Measurements from ENCODE around the gene GADD45GIP1.

GADD45GIP1 gene

DNA sequence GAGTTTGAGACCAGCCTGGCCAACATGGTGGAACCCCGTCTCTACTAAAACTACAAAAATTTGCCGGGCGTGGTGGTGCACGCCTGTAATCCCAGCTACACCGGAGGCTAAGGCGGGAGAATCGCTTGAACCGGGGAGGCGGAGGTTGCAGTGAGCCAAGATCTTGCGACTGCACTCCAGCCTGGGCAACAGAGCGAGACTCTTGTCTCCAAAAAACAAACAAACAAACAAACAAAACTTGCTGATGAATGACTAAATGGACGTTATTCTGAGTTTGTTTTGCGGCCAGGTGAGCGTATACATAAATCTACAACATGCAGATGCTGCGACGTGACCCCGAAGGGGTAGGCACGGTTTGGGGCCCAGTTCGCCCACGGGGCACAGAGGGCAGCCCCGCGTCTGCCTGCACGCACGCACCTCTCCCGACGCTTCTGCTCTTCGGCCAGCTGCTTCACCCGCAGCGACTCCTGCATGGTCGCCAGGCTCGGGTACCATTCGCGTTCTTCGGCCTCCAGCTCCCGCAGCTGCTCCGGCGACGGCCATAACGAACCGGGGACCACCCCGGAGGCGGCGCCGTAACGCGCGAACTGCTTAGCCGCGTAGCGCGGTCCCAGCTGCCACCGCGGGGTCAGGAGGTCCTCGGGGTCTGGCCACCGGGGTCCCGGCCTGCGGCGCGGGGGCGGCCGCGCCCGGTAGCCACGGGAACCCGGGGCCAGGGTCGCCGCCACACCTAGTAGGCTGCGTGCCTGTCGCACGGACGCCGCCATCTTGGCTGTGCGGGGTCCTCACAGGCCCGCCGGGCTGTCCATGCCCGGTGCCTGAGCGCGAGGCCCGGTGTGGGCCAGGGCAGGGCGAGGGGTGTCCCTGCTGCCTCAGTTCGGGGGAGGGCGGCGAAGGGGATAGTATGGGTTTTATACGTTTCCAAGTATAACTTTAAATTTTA, at the start of gene GADD45GIP1:
TSS of gene GADD45GIP1 (minus strand) at position 778 of the 943 bp plus-strand sequence. CDS start at position 767, 11 bp downstream.
- in situ Hi-C loops (cut with MboI; ENCODE audit: low sequenced_read_pairs), result no loop called here

DNA sequence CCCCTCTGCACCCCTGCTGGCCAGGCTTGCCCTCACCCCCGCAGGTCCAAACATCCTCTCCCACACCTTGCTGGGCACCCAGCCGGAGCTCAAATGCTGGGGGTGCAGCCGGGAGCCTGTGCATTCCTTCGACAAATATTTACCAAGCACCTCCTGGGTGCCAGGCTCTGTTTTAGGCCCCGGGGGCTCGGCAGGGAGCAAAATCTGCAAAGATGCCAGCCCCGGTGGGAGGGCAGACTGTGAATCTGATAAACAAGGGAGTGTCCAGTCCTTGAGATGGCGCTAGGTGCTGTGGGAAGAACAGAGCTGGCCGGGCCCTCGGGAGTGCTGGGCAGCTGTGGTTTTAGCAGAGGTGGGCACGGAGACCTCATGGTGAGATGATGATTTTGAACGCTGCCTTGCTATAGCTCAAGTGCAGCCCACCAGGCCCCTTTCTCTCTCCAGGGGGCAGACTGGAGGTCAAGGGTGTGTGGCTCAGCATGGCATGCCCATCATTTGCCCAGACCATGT, 48.9 kb upstream of the GADD45GIP1 start:
- in situ Hi-C loops (cut with MboI; ENCODE audit: low sequenced_read_pairs), result no loop called here

DNA sequence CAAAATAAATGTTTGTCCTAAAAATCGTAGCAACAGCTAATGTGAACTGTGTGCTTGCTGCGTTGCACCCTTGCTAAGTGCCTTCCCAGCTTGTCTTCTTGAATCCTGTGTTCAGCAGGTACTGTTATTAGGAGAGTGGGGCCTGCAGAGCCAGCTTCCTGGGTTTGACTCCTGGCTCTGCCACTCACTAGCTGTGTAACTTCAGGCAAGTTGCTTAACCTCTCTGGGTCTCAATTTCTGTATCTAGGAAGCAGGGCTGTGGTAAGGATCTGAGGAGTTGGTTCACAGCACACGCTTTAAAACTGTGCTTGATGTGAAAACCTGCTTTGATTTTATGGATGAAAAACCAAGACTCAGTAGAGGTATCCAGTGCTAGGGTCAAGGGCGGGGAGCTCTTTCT, 48.2 kb upstream of the GADD45GIP1 start:
- in situ Hi-C loops (cut with MboI; ENCODE audit: low sequenced_read_pairs), result no loop called here

DNA sequence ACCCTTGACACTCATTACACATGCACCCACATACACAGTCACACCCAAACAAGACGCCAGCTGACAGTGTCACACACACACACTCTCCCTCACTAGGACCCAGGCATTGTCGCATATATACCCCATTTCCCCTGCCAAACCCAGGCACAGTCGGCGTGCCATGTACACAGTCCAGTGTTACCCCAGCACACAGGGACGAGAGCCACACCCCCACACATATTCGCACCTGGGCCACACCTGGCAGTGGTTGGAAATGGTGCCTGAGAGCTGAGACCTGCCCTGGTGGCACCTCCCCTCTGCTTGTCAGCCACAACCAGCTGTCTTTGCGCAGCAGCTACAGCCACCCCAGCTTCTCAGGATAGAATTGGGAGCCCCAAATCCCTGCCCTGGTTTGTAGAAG, 47.2 kb upstream of the GADD45GIP1 start:
- in situ Hi-C loops (cut with MboI; ENCODE audit: low sequenced_read_pairs), result no loop called here

DNA sequence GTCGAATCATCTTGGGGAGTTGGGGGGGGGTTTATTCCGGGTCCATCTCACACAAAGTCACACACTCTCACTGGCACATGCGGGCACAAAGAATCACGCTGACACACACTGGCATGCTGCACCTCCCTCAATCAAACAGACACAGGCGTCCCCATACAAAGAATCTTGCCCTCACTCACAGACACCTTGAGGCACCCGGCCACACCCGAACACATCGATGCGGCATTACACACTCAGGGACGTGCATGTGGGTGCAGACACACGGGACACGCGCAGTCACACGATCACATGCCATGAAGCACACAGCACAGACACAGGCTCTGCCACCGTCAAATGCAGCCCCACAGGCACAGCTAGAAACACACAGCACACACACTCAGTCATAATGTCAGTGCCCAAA, 46.1 kb upstream of the GADD45GIP1 start:
- in situ Hi-C loops (cut with MboI; ENCODE audit: low sequenced_read_pairs), result no loop called here

DNA sequence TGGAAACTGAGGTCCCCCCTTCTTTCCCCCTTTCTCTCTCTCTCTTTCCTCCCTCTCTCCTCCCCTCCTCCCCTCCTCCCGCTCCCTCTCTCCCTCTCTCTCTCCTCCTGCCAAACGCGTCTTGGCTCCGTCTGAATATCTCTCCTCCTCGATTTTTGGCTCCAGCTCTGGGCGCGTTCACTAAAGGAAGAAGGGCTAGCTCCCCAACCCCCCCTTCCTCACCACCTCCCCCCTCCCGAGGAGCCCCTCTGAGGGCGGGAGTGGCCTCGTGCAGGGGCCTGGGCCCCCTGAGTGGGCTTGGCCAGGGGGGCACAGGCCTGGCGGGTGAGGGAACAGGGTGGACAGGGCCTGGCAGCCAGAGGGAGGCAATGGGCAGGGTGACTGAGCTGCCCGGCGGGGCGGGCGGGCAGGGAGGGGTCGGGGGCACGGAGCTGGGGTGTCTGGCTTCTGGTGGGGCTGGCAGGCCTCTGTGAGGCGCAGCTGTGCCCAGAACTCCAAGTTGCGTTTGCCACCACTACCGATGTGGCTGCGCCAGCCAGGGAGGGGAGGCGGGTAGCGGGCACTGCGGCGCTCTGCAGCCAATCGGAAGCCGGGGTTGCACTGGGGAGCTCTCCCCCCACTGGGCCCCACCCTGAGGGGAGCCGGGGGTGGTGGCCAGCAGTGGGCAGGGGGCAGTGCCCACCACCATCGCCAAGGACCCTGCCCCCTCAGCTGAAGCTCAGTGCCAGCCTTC, 45.3 kb upstream of the GADD45GIP1 start:
- in situ Hi-C loops (cut with MboI; ENCODE audit: low sequenced_read_pairs), result no loop called here

DNA sequence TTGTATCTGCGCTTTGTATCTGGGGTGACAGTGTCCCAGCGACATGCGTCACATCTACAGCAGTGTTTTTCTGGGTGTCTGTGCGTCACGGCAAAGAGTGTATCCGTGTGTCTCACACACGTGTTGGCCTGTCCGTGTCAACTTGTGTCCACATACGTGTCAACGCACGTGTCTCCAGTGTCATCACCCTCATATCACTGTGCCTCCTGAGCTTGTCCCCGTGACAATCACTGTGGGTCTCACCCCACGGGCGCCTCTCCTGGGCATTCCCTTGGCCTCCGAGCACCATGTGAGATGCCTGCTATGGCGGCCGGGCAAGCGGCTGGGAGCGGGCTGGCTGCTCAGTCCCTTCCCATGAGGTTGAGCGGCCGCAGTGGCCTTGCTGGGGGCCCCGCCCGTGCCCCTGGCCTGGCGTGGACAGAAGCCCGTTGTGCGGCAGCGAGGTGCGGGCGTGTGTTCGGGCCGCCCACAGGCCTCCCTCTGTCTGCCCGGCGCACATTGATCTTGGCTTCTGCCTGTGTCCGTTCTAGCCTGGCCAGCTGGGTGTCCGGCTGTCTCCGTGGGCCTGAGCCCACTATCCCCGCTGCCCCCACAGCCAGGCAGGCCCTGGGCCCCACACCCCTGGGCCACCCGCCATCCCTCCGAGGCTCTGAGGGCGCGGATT, 44.6 kb upstream of the GADD45GIP1 start:
- in situ Hi-C loops (cut with MboI; ENCODE audit: low sequenced_read_pairs), result no loop called here

DNA sequence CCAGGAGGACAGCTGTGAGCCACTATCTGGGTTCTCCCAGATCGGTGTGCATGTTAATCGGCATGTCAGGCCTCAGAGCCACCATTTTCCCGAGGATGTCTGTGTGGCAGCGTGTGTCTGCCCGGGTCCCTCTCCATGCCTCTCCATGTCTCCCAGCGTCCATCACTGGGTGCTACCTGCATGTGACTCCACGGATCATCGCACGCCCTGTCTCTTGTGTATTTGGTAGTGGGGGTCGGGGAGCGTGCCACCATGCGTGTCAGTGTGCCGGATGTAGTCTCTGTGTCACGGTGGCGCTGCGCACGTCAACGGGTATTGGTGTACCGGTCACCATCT, 44.1 kb upstream of the GADD45GIP1 start:
- in situ Hi-C loops (cut with MboI; ENCODE audit: low sequenced_read_pairs), result no loop called here

DNA sequence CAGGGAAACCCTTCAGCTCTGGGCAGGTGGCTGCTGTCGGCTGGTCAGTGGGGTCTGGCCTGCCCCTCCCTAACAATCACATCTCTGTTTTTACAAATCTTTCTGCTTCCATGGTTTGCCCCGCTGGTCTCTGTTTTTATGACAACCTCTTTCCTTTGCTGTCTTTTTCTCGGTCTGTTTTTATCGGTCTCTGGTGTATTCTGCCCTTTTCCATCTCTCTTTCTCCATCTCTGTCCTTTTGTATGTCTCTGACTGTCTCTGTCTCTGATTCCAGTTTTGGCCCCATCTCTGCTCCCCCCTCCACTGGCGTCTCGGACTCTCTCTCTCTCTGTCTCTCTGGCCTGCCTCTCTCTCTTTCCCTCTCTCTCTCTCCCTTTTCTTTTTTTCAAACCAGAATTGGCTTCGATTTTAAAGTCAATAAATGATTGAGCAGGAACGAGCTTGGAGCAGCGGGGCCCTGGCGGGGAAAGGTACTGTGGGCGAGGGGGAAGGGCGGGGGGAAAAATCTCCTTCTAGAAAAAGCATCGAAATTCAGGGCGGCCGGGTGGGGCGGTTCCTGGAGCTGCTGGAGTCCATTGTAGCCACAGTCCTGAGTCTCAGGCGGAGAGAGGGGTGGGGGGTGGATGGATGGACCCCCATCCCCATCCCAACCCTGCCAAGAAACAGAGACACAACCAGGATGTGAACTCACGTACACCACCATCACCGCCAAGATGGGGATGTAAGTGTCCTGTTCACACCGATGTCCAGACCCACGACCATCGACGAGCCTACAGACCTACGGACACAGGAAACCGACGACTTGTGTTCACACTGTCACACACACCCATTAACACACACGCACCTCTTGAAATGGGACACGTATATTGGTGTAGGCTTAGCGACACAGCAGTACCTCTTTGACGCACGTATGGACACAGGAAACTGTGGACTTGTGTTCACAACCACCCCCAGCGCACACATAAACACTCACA, 41.2 kb upstream of the GADD45GIP1 start:
- in situ Hi-C loops (cut with MboI; ENCODE audit: low sequenced_read_pairs), result no loop called here

DNA sequence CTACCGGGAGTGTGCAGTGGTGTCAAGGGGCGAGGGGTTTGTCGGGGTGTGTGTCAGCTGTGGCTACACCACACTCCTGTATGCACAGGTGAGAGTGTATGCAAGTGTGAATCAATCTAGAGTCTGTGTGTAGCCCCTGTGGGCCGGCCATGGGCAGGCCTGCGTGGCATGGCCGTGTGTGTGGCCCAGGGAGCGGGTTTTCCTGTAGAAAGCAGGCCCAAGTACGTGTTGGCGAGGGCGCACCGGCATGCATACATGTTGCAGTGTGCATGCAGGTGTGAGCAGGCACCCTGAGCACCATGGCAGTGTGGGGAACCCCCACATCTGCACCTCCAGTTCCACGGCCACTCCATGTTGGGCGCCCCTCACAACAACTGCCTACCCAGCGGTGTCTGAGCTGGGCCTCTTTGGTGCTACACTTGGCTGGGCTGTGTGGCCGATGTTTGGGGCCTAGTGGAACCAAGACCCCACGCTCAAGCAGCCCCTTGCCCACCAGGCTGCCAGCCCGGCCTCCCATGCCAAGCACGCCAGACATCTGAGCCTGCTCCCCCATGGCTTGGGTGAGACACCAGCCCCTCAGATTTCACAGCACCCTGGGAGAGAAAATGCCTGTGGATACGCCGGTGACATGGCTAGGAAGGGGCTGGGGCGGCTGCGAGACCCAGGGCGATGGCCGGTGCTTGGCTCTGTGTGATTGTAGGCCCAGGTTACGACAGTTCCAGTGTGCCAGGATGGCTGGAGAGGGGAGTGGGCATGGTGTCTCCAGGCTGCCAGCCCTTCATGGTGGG, 40.4 kb upstream of the GADD45GIP1 start:
- in situ Hi-C loops (cut with MboI; ENCODE audit: low sequenced_read_pairs), result no loop called here

DNA sequence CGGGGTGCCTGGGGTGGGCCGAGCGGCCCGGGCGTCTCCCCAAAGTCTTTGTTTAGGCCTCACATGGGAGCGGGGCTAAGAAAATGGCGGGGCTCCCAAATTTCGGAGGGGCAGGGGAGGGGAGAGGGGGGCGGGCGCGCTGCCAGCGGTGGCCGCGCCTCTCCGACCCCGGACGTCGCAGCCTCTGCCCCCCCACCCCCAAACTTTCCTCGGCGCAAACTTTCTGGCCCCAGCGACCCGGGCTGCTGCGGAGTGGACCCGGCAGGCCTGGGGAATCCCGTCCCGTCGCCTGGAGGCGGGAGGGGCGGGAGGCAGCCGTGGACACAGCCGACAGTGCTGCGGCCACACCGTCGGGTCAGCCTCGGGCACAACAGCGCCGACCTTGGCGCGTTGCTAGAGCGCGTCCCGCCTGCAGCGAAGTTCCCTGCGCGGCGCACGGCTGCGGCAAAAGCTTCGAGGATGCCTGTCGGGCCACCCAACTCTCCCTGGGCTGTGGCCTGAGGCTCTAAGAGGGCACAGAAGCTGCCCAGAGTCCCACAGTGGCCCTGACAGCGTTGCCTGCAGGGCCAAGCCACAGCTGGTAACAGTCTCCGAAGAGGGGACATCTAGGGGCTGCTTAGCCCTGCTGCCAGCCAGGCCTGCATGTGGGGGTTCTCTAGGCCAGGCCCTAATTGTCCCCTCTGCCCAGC, 39.5 kb upstream of the GADD45GIP1 start:
- in situ Hi-C loops (cut with MboI; ENCODE audit: low sequenced_read_pairs), result no loop called here

DNA sequence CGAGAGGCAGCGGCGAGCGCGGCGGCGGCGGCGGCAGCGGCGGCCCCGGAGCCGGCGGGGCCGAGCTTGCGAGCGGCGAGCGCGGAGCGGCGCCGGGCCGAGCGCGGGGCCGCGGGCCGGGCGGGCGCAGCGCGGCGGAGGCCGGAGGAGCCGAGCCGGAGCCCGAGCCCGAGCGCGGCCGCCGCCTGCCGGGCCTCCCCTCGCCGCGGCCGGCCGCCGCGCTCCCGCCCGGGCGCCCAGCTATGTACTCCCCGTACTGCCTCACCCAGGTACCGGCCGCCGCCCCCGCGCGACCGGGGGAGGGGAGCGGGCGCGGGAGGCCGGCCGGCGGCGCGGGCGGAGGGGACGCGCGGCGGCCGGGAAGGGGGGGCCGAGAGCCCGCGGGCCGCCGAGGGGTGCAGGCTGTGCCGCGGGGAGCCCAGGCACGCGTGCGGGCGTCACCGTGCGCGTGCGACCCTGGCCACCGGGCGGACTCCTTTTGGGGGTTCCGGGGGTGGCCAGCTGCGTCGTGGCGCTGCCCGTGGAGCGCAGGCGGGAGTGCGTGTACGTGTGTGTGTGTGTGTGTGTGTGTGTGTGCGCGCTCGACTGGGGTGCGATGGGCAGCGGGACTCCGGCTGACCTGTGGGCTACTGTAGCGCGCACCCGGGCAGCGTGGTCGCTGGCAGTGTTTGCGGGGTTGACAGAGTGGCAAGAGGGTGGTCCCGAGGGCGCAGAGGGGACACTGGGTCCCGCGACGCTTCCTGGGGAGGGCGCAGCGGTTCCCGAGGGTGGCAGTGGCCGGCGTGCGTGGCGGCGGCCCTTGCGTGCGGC, 38.8 kb upstream of the GADD45GIP1 start:
- in situ Hi-C loops (cut with MboI; ENCODE audit: low sequenced_read_pairs), result no loop called here

DNA sequence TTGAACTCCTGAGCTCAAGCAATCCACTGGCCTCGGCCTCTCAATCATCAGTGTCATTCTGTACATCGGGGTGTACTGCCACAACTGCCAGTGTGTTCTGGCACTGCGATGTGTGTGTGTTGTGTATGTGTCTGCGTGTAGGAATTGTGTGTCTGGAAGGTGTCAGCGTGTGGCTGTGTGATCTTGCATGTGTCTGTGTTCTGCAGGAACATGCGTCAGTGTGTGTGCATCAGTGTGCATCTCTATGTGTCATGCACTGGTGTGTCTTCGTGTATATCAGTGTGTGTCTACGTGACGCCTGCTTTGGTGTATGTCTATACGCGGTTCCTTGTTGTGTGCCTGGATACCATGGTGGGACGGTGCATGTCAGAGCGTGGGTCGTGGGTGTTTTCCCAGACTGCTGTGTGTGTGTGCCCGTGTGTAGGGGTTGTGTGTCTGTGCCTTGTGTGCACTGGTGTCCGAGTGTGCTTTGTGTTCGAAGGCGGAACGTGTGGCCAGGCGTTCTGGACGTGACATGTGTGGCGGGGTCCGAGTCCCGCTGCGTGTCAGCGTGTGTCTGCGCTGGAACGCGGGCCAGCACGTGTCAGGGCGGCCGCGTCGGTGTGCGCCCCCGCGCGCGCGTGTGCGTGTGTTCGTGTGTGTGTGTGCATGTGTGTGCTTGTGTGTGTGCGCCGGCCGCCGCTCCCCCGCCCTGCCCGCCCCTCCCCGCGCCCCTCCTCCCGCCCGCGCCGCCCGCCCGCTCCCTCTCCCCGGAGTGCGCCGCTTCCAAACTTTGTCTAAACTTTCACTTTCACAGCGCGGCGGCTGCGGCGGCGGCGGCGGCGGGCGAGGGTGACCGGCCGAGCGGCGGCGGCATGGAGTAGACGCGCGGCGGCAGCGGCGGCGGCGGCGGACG, 37.9 kb upstream of the GADD45GIP1 start, which contains the start of gene NFIX:
TSS of gene NFIX (plus strand) at position 775 of the 895 bp plus-strand sequence. CDS start 363 bp downstream, outside the sequence.
- in situ Hi-C loops (cut with MboI; ENCODE audit: low sequenced_read_pairs), result no loop called here

DNA sequence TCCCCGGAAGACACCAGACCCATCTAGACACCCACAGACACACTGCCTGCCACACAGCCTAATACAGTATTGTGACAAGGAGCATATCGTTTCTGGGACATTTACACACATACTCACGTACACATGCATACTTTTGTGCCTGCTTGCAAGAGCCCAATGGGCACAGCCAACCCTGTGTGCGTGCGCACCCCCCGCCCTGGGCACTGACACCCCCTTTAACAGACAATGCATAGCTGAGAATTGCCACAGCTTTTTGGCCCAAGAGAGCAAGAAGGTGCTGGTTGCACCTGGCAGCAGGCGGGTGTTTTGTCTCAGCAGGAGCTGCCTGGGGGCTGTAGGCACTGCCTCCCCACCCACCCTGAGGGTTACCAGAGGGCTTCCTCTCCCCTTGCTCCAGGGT, 36.5 kb upstream of the GADD45GIP1 start:
- in situ Hi-C loops (cut with MboI; ENCODE audit: low sequenced_read_pairs), result no loop called here

DNA sequence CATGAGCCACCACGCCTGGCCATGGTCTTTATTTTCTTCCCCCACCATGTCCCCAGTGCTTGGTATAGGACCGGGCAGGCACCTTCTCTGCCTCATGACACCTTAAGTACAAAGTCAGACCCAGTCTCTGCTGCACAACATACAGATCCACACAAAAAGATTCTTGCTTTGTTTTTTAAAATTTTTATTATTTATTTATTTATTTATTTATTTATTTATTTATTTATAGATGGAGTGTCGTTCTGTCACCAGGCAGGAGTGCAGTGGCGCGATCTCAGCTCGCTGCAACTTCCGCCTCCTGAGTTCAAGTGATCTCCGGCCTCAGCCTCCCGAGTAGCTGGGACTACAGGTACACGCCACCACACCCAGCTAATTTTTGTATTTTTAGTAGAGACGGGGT, 35.7 kb upstream of the GADD45GIP1 start:
- in situ Hi-C loops (cut with MboI; ENCODE audit: low sequenced_read_pairs), result no loop called here

DNA sequence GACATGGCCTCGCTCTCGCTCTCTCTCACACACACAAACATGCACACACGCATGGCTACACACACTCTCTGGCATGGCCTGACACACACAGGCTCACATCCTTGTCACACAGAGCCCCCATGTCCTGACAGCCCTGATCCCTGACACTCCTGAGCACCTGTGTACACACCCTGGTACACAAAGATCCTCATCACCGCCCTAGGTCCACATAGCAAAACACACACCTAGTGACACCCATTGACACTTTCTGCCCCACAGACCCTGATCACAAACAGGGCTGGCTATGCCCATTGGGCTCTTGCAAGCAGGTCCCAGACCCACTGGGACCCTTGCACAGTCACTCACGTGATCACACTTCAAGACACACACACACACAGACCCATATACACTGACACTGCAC, 34.3 kb upstream of the GADD45GIP1 start:
- in situ Hi-C loops (cut with MboI; ENCODE audit: low sequenced_read_pairs), result no loop called here

DNA sequence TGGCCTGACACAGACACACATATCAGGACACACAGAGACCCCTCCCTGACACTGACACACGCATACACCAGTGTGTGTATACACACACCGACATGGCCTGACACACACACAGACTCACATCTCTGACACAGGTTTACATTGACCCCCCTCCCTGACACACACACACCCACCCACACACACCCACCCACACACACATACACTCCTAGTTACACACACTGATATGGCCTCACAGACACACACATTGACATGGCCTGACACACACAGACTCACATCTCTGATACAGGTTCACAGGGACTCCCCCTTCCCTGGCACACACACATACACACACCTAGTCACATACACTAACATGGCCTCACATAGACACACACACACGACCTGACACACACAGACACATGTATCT, 33.8 kb upstream of the GADD45GIP1 start:
- in situ Hi-C loops (cut with MboI; ENCODE audit: low sequenced_read_pairs), result no loop called here
